Loucy (cell line): Measurements from ENCODE around the gene LIMS1.

Experiments
- H2AFZ ChIP-seq: fragments of 200-600 bp; sonication (generic); 2 replicates; pipeline ENCODE4 v1.6.0; 2016; ENCODE audit warnings: antibody characterized with exemption, mild to moderate bottlenecking, low read length, moderate library complexity
- H3F3A ChIP-seq: fragments of 200-600 bp; 2 replicates; pipeline ENCODE4 v1.6.0; 2016; ENCODE audit warnings: antibody characterized with exemption, low read depth, mild to moderate bottlenecking
- H3K27me3 ChIP-seq: fragments of 200-600 bp; sonication (generic); 2 replicates; pipeline ENCODE4 v1.6.1; 2014; ENCODE audit warnings: low read length, mild to moderate bottlenecking; ENCODE audit not compliant: insufficient read depth, poor library complexity, severe bottlenecking
- H3K36me3 ChIP-seq: fragments of 200-600 bp; sonication (generic); 2 replicates; pipeline ENCODE4 v1.6.1; 2016; ENCODE audit warnings: low read length; ENCODE audit not compliant: insufficient read depth
- H3K4me1 ChIP-seq: fragments of 200-600 bp; sonication (generic); 2 replicates; pipeline ENCODE4 v1.5.1; 2014; ENCODE audit warnings: low read length, mild to moderate bottlenecking; ENCODE audit not compliant: insufficient read depth, poor library complexity, severe bottlenecking
- H3K4me2 ChIP-seq: fragments of 200-600 bp; sonication (generic); 2 replicates; pipeline ENCODE4 v1.6.0; 2014; ENCODE audit warnings: antibody characterized with exemption, low read length, low read depth, mild to moderate bottlenecking; ENCODE audit not compliant: poor library complexity, severe bottlenecking
- H3K4me3 ChIP-seq: fragments of 200-600 bp; sonication (generic); 2 replicates; pipeline ENCODE4 v1.5.1; 2014; ENCODE audit warnings: low read length, mild to moderate bottlenecking, mixed read lengths; ENCODE audit not compliant: poor library complexity, severe bottlenecking
- H3K79me2 ChIP-seq: fragments of 200-600 bp; sonication (generic); 2 replicates; pipeline ENCODE4 v1.6.1; 2014; ENCODE audit warnings: low read length; ENCODE audit not compliant: insufficient read depth
- H3K9ac ChIP-seq: fragments of 200-600 bp; sonication (generic); 2 replicates; pipeline ENCODE4 v1.6.0; 2014; ENCODE audit warnings: mild to moderate bottlenecking, low read depth, low read length, moderate library complexity; ENCODE audit not compliant: poor library complexity, severe bottlenecking
- H3K9me2 ChIP-seq: fragments of 200-600 bp; sonication (generic); replicated peaks from 2 replicates; pipeline ENCODE4 v1.6.1; 2016; ENCODE audit warnings: low read depth, low read length, mixed read lengths
- H3K9me3 ChIP-seq: fragments of 200-600 bp; sonication (generic); 2 replicates; pipeline ENCODE4 v1.6.1; 2014; ENCODE audit warnings: mild to moderate bottlenecking, antibody characterized with exemption, low read length, low read depth; ENCODE audit not compliant: insufficient read depth
- H4K20me1 ChIP-seq: fragments of 200-600 bp; sonication (generic); 2 replicates; pipeline ENCODE4 v1.6.0; 2014; ENCODE audit warnings: antibody characterized with exemption, low read length, mild to moderate bottlenecking; ENCODE audit not compliant: insufficient read depth, poor library complexity, severe bottlenecking
- CTCF ChIP-seq: fragments of 200-600 bp; sonication (generic); conservative IDR thresholded peaks from 2 replicates; pipeline ENCODE4 v1.5.1; 2014; ENCODE audit warnings: mild to moderate bottlenecking, antibody characterized with exemption, low read length
- EZH2phosphoT487 ChIP-seq: fragments of 200-600 bp; IDR thresholded peaks from 2 replicates; pipeline ENCODE4 v1.6.1; 2018; ENCODE audit warnings: antibody characterized with exemption, mild to moderate bottlenecking, moderate library complexity, borderline replicate concordance

The LIMS1 gene

DNA sequence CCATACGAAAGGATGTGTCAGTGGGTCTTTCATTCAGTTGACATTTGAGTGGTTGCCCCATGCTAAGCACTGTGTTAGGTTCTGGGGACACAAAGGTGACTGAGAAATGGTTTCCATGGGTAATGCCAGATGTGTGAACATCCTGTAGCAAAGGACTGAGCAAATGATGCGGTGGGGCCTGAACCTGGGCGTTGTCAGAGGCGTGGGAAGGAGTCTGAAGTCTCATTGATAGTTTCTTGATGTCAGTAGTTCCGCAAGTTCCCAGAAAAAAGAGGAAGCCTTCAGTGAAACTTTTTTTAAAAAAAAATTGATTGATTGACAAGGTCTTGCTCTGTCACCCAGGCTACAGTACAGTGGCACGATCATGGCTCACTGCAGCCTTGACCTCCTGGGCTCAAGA lies 56.9 kb downstream of the LIMS1 start:
- peaks cover 16% of the 10 kb centered on the region for H3F3A ChIP-seq
- peaks cover 74% of the 10 kb centered on the region for H3K79me2 ChIP-seq

GRCh38 chr2:108593547-108594098 lies 59.4 kb downstream of the LIMS1 start:
- peaks cover 63% of the 10 kb centered on the region for H3K79me2 ChIP-seq
- TF ChIP-seq EZH2phosphoT487 (no peak), CTCF (peak; percentile 52)
- H3K36me3 ChIP-seq: no peaks in the 10 kb centered on the region
- H3K4me3 ChIP-seq: peak overlapping the region; percentile 62
- H3K27me3 ChIP-seq: no peaks in the 10 kb centered on the region
- H3K9me2 ChIP-seq: no peaks in the 10 kb centered on the region
- H3K9ac ChIP-seq: peak overlapping the region; percentile 77
- peaks cover 16% of the 10 kb centered on the region for H3F3A ChIP-seq
- no peaks in the 10 kb centered on the region for H4K20me1 ChIP-seq
- H3K4me1 ChIP-seq: peaks cover 71% of the 10 kb centered on the region
- no peaks in the 10 kb centered on the region for H3K9me3 ChIP-seq
- H3K4me2 ChIP-seq: peak overlapping the region; percentile 87
- no peak overlapping the region for H2AFZ ChIP-seq

More for the DNA sequence above, 56.9 kb downstream of the LIMS1 start:
- H3K4me2 ChIP-seq: peak overlapping the region; percentile 50
- no peak overlapping the region for H3K4me3 ChIP-seq
- no peak overlapping the region for H2AFZ ChIP-seq
- H3K9me2 ChIP-seq: no peaks in the 10 kb centered on the region
- peaks cover 76% of the 10 kb centered on the region for H3K4me1 ChIP-seq
- no peak overlapping the region for H3K9ac ChIP-seq
- no peaks in the 10 kb centered on the region for H3K9me3 ChIP-seq
- no peaks in the 10 kb centered on the region for H4K20me1 ChIP-seq
- H3K36me3 ChIP-seq: no peaks in the 10 kb centered on the region
- TF ChIP-seq CTCF (no peak), EZH2phosphoT487 (no peak)
- no peaks in the 10 kb centered on the region for H3K27me3 ChIP-seq

DNA sequence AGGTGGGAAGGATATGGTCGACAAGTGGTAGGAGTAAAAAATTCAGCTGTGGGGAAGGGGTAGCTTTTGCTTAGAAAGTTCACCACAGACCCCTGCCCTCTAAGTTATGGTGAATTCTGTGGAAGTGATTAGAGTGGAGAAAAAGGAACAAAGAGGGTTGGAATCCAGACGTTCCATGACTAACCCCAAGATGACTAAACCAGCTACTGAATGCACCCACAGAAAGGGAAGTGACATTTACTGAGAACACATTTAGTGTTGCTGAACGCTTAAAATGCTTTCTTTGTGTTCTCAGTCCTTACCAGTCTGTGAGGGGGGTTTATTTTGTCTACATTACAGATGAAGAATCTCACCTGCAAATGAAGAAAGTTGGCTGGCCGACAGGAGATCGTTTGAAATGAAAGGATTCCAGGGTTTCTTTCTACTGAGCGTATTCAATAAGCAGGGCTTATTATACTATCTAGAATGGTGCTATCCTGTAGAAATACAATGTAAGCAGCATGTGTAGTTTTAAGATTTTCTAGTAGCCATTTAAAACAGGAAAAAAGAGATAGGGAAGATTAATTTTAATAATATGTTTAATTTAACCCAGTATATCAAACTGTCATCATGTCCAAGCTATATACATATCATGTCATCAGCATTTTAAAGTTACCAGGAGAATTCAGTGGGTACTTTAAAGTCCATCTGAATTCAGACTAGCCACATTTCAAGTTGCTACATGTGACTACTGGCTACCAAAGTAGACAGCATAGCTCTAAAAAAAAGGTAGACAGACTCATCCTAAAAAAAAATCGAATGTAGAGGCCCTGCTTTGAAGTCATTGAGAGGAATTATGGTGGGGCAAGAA lies 60.1 kb downstream of the LIMS1 start:
- Histone ChIP-seq H2AFZ (no peak overlapping the region), H3K4me2 (peak overlapping the region; percentile 87), H3K9ac (peak overlapping the region; percentile 77), H3K4me3 (peak overlapping the region; percentile 62), H3K9me2 (no peaks in the 10 kb centered on the region), H3F3A (peaks cover 16% of the 10 kb centered on the region), H3K9me3 (no peaks in the 10 kb centered on the region), H3K27me3 (no peaks in the 10 kb centered on the region), H3K79me2 (peaks cover 60% of the 10 kb centered on the region), H3K36me3 (no peaks in the 10 kb centered on the region), H4K20me1 (no peaks in the 10 kb centered on the region), H3K4me1 (peaks cover 64% of the 10 kb centered on the region)
- TF ChIP-seq EZH2phosphoT487 (no peak), CTCF (no peak)
